GM10266 (cell line): ENCODE data around the gene MOB3C.

ENCODE experiments used
- DNase-seq: peaks from one replicate; pipeline ENCODE4 v3.0.0; 2012; ENCODE audit errors: extremely low spot score
- TF ChIP-seq, protein P1 (sequence below): IDR thresholded peaks from 2 replicates; pipeline ENCODE4 v1.5.1; 2012; ENCODE audit warnings: mild to moderate bottlenecking, low read depth; ENCODE audit not compliant: control insufficient read depth, insufficient read depth; ENCODE audit errors: missing control alignments

The MOB3C gene

DNA sequence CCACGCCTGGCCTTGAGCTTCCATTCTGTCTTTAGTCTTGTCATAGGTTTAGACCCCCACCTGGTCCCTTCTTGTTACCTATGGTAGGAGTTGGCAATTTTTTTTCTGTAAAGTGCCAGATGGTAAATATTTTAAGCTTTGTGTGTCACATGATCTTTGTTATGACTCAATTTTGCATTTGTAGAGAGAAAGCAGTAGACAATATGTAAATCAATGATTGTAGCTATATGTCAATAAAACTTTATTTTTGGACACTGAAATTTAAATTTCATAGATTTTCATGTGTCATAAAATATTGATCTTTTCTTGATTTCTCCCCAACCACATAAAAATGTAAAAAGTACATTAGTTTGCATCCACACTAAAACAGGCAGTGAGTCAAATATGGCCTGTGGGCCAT, 20.6 kb downstream of the MOB3C start:
- DNase-seq: no peak
- TF ChIP-seq, protein P1, sequence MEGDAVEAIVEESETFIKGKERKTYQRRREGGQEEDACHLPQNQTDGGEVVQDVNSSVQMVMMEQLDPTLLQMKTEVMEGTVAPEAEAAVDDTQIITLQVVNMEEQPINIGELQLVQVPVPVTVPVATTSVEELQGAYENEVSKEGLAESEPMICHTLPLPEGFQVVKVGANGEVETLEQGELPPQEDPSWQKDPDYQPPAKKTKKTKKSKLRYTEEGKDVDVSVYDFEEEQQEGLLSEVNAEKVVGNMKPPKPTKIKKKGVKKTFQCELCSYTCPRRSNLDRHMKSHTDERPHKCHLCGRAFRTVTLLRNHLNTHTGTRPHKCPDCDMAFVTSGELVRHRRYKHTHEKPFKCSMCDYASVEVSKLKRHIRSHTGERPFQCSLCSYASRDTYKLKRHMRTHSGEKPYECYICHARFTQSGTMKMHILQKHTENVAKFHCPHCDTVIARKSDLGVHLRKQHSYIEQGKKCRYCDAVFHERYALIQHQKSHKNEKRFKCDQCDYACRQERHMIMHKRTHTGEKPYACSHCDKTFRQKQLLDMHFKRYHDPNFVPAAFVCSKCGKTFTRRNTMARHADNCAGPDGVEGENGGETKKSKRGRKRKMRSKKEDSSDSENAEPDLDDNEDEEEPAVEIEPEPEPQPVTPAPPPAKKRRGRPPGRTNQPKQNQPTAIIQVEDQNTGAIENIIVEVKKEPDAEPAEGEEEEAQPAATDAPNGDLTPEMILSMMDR: no peak

DNA sequence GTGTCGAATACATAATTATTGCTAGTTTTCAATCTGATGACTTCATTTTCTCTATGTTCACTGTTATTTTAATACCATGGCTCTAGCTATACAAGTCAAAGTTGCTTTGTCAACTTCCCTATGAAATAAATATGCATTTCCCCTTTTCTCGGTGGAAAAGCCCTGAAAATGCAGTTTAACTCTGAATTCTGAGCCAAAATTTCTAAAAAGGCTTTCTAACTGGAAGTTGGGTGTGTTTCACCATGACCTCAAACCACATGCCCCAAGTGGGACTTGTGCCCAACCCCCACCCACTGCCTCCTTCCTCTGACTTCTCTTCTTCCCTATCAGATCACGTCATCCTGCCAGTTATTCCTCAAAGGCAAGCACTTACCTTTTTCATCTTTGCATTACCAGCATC, 21.5 kb downstream of the MOB3C start:
- DNase-seq: no peak

DNA sequence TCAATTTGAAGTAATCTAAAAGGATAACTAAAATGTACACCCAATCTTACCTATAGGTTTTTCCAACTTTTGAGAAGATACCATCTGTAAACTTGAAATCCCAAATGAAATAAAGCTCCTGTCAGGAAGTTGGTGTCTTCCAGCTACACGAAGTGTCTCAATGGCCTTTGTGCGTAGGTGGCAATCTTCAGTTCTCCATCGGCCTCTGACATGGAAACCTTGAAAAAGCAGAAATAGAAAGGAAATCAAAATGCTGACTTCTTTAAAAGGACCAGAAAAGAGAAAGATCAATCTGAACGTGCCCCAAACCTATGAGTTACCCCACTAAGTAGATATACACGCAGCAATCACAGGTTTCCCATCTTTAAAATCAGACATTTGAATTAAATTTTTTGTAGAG, 22.5 kb downstream of the MOB3C start:
- no peak for DNase-seq
- TF ChIP-seq, protein P1: no peak

More for the DNA sequence above, 21.5 kb downstream of the MOB3C start:
- TF ChIP-seq, protein P1: no peak

GRCh38 chr1:46592823-46593222, 23.8 kb downstream of the MOB3C start:
- no peak for DNase-seq
- TF ChIP-seq, protein P1: no peak

DNA sequence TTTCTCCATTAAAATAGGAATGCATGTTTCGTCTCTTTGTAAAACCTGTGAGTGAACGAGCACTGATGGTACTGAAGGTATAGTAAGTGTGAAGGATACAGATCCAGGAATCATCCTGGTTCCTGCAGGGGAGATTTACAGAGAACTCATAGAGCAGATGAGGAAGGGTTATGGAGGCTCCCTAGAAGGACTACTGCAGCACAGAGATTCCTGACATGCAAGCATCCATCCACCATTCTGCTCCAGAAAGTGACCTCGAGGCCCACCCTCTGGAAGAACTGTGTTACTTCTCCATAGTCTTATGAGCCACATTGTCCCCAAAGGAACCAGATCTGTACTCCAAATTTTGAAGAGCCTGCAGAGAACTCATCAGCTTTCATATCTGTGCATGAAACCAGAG, 27.1 kb downstream of the MOB3C start:
- DNase-seq: no peak
- TF ChIP-seq, protein P1: no peak

GRCh38 chr1:46587069-46587468, 29.5 kb downstream of the MOB3C start:
- no peak for DNase-seq
- TF ChIP-seq, protein P1: no peak

DNA sequence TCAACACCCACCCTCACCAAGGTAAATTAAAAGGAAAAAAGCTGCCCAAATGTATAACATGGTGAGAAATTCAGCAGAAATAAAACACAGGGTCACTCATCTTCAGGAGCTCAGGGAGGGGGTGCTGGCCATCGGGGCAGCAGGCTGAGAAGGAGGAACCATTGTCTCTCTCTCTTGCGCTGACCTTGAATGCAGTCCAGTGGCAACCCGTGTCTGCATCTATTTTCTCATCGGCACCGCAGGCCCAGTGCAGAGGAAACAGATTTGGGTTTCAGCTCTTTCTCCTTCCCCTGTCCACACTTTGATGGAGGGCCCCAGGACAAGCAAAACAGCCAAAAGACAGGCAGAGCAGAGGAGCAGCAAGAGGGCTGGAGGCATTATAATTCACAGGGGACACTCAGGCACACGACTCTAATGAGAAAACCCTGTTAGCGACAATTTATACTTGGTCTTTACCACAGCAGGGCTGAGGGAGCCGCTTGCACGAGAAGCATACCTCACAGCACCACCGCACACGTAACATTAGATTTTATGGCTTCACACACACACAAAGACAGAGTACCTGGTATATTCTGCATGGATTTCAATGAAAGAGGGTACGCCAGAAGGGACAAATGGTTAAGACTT, 31.2 kb downstream of the MOB3C start:
- no peak for DNase-seq
- TF ChIP-seq, protein P1: no peak
